ENCODE measurements around the gene SPTAN1.
"Not testable (repeated sequence)": the region's sequence is repeated elsewhere in the genome, so short reads cannot be mapped to it uniquely, and the experiment has no call there.

Gene SPTAN1

DNA sequence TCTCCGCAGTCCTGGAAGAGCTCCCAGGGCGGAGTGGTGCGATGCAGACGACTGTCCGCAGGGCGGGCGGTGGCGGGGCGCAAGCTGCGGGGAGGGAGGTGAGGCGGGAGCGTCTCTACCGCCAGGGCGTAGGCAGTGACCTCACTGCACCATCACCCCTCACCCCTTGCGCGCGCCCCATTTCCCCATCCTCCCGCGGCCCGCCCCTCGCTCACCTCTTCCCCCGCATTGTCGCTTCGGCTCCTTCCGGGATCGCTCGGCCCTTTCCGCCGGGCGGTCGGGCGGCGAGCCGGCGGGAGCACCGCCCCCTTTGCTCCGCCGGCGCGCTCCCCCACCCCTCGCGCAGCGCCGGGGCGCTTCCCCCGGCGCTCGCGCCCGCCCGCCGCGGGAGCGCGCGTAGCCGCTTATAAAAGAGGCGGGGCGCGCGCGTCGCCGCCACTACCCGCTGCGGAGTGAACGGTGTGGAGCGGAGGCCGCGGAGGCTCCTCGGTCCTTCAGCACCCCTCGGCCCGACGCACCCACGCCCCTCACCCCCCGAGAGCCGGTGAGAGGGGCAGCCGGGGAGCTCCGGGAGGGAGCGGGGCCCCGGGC is at the start of gene SPTAN1:
Gene SPTAN1, plus strand, starts transcription at position 435 of the 591 bp plus-strand sequence. CDS start 14,154 bp downstream, outside the sequence.
- peak; percentile 97 for DNase-seq

DNA sequence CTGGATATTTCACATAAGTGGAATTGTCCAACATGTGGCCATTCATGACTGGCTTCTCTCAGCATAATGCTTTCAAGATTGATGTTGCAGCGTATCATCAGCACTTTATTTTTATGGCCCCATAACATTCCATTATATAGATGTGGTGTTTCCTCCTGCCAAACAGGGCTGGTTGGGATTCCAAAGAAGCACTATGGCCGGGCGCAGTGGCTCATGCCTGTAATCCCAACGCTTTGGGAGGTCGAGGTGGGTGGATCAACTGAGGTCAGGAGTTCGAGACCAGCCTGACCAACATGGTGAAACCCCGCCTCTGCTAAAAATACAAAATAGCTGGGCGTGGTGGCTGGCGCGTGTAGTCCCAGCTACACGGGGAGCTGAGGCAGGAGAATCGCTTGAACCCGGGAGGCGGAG is 49.0 kb upstream of the SPTAN1 start:
- DNase-seq: not testable (repeated sequence)

DNA sequence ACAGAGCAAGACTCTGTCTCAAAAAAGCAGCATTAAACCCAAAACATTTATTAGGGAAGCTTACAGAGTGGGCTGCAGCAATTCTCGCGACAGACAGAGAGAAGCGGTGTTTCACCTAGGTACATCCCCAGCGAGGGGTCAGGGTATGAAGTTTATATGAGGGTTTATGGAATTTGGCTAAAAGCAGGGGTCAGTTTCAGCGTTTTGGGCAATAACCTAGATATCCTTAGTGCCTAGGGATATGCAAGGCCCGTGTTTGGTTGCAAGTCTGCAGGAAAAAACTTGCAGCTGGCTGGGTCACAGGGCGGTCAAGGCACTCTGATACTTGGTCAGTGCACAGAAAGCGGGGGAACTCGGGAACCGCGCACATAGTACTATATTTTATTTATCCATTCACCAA is 48.5 kb upstream of the SPTAN1 start:
- no peak for DNase-seq

DNA sequence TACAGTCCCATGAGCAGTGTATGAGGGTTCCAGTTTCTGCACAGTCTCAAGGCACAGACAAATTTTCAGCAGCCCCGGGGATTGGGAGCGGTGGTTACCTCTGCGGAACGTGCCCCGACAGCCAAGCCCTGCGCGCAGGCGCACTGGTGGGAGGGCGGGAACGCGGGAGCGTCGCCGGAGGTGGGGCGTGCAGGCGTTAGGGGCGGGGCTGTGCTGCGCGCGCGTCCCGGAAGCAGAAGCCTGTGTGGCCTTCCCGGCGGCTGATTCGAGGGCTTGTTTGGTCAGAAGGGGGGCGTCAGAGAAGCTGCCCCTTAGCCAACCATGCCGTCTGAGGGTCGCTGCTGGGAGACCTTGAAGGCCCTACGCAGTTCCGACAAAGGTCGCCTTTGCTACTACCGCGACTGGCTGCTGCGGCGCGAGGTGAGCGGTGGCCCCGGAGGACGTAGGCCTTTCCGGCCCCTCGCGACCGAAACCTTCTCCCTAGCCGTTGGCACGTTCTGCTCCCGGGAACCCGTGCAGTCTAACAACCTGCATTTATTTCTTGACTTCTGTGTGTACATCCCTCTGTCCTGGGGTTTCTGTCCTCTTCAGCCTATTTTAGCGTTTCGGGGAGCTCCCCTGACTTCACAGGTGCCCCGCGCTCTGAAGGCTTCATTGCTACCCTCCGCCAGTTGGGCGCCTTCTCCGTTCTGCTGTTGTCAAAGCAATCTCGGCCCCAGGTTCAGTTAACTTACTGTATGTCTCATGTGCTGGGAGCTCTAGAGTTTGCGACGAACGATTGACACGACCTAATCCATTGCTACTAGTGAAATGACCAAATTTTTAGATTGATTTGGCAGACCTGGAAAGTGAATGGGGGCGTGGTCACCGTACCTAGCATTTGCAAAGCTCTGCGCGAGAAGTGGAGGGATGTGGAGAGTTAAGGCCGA is 47.6 kb upstream of the SPTAN1 start, which contains the start of gene GLE1:
Gene GLE1, plus strand, starts transcription at position 235 of the 929 bp plus-strand sequence. Its CDS starts 87 bp downstream, at position 322.
- peak; percentile 98 for DNase-seq

DNA sequence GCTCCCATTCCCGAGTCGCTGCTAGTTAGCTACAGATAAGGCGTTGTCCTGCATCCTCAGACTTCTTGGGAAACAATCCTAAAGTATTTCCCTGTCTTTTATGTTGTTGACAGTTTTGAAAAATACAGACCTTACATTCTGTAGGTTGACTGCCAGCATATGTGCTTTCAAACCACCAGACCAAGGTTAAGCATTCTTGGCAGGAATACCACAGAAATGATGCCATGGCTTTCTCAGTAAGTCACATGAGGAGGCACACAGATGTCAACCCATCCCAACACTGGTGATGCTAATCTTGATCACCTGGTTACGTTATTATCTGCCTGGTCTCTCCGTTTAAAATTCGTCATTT is 47.0 kb upstream of the SPTAN1 start:
- DNase-seq: no peak

DNA sequence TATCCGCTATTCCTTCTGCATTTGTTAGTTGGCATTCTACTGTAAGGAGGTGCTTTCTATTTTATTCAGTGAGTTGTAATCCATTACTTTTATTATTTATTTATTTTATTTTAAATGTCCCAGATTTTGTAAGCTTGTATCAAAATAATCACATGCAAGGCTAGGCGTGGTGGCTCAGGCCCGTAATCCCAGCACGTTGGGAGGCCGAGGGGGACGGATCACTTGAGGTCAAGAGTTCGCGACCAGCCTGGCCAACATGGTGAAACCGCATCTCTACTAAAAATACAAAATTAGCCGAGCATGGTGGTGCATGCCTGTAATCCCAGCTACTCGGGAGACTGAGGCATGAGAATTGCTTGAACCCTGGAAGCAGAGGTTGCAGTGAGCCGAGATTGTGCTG is 46.5 kb upstream of the SPTAN1 start:
- DNase-seq: not testable (repeated sequence)

DNA sequence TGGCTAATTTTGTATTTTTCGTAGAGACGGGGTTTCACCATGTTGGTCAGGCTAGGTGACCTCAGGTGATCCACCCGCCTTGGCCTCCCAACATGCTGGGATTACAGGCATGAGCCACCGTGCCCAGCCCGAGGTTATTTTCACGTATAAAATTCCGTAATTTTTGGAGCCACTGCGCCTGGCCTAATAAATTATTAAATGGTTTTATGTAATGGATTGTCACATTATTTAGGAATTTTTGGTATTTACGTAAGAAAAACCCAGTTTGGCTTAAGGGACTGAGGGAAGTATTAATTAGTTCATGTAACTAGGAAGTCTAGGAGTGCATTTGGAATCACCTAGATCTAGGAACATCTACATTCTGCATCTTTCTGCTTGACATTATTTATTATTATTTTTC is 39.6 kb upstream of the SPTAN1 start:
- DNase-seq: no peak

DNA sequence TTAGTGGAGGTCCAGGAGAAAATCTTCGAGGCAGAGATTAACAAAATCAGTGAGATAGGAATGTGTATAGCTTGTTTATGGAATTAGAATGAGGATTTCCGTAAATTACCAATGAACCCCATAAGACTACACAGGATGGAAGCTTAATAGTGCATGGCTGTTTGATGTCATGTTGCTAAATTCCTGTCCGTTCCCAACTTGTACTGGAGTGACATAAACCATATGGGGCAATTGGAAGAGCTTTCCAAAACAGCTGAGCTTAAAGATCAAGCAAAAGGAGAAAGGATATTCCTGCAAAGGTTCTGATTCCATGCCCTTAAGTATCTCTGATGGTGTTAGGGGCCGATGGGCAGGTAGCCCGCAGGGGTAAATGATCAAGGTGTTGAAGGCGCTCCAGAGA is 30.4 kb upstream of the SPTAN1 start:
- no peak for DNase-seq

DNA sequence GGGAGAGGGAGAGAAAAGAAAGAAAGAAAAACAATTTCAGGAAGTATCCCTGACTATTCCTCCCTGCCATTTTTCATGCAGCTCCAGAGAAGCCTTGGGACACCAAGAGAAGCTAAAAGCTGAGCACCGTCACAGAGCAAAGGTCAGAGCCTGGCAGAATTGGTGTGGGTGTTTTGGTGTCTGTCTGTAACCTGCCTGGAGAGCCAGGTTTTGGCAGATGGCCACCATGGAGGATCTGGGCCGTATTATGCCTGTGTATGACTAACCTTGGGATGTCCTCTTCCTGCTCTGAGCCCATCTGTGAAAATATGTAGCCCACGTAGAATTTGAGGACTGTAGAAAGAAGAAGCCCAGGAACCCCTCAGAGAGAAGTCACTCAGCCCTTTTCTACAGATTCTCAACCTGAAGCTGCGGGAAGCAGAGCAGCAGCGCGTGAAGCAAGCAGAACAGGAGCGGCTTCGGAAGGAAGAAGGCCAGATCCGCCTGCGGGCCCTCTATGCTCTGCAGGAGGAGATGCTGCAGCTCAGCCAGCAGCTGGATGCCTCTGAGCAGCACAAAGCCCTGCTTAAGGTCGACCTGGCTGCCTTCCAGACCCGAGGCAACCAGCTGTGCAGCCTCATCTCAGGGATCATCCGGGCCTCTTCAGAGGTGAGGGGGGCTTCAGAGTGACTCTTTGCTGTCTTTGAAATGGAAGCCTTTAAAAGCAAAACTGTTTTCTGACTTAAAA is 29.0 kb upstream of the SPTAN1 start:
- no peak for DNase-seq

DNA sequence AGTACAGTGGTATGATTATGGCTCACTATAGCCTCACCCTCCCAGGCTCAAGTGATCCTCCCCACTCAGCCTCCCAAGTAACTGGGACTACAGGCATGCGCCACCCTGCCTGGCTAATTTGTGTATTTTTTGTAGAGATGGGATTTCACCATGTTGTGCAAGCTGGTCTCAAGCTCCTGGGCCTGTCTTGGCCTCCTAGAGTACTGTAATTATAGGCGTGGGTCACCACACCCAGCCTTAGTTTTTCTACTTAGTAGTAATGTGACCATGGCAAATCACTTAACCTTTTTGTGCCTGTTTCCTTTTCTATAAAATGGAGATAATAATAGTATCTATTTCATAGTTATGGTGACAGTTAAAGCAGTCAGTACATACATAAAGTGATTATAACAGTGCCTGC is 25.7 kb upstream of the SPTAN1 start:
- no peak for DNase-seq

DNA sequence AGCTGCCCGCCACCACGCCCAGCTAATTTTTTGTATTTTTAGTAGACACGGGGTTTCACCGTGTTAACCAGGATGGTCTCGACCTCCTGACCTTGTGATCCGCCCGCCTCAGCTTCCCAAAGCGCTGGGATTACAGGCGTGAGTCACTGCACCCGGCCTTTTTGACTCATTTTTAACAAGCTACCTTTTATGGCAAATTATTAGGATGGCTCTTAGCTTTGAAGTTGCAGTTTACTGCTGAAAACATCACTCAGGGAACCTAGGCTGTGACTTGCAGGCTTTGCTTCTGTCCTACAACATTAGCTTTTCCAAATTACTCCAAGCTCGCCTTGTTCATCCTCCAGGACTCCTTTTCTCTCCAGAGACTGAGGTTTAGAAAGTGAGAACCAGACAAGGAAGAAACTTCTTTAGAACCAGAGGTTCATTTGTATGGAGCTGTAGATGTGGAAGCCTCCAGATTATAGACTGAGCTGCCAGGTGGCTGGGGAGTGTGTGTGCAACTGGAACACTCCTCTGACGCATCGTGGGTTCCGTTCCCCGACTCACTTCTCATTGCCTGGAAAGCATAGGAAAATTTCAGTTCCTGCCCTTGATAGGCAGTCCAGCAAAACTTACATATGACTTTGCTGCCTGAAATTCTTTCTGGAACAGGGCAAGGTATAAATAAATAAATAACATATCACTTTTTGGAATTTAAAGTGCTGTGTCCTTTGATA is 23.8 kb upstream of the SPTAN1 start:
- DNase-seq: no peak

DNA sequence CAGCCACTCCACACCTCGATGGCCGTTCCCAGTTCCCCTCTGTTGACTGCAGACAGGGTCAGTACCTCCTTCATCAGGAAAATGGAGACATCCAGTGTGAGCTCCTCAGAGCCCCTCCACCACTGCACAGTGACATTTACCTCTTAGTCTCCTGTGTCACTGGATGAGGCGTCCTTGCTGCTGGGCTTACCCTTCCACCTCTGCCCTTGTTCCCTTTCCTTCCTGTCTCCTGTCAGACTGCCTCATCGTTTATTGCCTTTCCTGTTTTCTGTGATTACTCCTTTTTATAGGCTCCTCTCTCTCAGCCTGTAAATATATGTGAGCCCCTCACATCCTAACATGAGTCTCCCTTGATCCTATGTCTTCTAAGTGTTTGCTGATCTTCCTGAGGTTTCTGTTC is 23.2 kb upstream of the SPTAN1 start:
- no peak for DNase-seq

DNA sequence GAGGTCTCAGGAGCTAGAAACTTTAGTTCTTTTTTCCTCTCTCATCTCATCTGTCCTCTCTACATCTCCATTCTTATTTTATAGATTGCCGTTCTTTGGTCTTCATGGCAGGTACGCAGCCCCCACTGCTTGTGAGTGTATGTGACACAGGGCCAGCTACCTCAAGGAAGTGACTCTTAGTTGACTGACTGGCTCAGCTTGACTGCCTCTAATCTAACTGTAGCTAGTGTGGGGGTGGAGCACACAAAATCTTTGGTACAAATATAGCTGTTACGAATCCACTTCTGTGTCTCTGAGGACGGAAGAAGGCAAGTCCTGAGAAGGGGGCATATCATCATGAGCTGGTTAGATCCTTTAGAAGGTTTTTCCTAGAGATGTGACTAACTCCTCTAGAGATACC is 19.8 kb upstream of the SPTAN1 start:
- no peak for DNase-seq

DNA sequence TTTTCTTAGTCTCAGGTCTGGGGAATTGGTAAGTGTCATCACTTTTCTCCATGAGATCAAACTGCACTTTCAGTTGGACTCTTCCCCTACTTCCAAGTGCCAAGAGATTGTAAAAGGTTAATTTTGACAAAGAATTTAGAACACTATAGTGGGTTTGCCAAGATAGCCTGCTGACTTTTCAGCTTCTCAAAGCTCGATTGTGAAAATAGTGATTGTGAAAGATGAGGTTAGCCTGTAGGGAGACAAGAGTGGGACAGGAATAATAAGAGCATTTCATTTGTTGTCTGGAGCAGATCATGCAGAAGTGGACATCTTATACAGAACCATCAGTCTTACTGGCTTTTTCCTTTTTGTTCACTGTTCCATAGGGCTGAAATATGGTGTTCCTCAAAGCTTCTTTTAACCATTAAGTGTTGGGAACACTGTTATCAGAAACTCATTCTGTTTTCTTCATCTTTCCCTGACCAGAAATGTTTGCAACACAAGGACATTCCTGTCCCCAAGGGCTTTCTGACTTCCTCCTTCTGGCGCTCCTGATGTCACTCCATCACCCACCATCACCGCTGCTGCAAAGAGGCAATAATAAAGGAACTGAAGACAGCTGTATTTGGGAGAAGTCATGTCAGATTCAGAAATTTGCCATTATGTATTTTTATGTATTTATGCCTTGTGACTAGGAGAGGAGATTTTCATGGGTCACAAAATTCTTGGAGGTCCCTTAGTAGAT is 11.6 kb upstream of the SPTAN1 start:
- DNase-seq: no peak

DNA sequence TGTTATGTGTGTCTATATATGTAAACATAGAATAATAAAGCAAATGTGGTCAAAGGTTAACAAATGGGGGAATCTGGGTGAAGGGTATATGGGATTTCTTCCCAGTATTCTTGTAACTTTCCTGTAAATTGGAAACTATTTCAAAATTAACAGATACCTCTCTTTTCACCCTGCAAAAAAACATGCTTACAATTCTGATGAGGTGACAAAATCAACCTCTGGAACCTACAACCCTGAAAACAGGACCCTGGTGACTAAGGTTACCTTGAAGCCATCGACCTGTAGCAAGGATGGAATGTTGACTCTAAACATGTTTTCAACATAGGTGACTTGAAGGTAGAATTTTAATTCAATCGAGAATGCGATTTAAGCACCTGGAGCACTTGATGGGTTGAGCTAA is 5.9 kb upstream of the SPTAN1 start:
- DNase-seq: no peak

DNA sequence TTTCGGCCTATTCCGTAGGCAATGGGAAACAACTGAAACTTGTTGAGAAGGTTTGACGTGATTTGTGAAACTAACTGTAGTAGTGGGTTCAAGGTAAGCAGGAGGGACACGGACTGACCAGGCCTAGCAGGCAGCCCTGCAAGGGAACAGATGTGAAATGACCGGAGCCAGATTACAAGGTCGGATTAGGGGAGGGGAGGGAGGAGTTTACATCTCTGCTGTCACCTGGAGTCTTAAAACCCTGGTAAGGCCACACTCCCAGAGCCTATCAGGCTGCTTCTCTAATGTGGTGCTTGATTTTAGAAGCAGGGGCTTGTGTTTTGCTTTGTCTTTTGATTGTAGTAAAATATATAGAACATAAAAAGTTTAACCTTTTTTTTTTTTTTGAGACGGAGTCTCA is 3.5 kb upstream of the SPTAN1 start:
- DNase-seq: no peak

DNA sequence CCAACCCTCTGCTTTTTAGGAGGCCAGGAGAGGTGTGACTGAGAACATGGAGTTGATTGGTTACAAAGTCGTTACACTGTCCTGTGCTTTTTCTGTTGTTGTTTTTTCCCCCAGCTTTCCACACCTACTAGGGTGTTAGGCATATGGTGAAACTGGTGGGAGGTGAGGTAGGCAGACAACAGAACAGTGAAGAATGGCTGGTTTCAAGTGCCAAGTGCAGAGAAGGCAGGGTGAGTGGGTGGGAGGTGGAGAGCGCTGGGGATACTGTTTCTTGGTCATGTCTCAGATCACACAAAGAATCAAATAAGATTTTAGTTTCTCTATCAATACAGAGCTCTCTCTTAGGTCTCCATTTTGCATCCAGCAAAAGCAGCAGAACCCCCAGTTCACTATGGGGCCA is 2.2 kb upstream of the SPTAN1 start:
- peak; percentile 59 for DNase-seq

DNA sequence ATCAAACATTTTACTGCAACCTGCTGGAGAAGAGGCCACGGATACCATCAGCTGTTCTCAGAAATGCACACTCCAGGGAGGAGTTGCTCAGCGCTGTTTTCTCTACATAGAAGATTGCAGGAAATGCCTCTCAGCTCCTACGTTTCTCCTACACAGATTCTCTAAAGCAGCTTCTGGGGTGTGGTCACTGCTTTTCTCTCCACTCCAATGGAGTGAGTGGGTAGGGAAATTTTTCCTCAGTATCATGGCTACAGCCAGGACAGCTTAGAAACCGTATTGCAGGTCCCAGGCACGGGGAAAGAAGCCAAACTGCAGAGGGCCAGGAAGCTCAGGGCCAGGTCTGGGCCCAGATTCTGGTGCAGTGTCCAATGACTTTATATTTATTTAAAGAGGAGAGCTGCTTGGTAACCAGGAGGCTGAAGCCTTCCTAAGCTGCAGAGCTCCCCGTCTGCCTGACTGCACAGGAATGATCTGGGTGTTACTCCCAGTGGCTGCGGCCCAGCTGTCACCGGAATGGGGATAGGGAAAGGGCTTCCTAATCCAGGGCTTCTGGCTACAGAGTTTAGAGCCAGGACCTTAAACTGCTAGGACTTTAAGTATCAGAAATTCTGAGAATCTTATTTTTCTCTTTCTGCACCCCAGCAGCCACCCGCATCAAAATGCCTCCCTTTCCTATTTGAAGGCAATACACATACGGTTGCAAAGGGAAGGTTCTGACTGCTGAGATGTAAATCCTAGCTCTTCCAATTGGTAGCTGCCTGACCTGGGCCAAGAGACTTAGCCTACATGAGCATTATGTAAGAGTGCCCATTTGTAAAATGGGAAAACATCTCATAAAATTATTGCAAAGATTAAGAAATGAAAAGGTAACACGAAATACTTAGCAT is 1.4 kb upstream of the SPTAN1 start:
- no peak for DNase-seq

DNA sequence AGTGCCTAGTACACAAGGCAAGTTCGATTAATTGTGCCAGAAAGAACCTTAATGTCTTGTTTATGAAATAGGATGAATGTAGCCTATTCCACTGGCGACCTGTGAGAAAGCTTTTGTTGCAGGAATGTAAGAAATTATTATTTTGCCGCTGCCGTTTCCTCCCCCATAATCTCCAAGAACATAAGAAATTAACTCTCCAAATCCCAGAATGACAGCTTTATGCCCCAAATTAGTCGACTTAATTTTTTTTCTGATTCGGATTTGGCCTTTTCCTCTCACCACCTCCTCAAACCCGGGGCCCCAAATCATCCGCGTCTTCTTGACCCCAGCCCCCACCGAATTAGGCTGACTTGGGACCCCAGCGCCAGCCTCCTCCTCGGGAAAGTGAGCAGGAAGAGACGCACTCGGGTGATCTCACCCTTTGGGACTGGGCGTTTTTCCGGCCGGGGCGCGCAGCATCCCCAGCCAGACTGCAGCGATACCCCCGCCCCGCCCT is 682 bp upstream of the SPTAN1 start:
- DNase-seq: no peak

DNA sequence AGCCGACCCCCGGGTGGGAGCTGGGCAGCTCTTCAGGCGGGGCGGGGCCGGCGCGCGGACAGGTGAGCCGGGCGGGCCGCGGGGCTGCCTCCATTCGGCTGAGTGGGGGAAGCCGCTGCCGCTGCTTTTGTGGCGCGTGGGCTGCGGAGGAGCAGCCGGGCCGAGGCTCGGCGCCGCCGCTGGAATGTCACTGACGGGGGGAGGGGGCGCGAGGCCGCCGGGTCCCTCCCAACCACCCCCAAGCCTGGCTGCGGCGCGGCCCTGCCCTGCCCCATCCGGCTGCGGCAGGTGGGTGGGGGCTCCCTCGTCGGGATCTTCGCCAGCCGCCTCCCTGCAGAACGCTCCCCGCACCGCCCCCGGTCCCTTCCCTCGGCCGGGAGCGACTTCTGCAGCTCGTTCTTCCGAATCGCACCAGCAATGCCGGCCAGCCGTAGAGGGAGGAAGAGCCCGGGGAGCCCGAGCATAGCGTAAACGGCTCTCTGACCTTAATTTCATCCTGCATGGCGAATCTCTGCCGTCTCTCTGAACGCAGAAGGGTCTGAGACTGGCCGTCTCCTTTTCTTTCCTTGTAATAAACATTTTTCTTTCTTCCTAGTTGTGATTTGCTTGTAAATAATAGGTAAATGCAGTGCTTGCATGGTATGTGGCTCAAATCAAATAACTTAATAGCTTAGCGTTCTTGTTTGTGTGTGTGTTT is 505 bp downstream of the SPTAN1 start:
- DNase-seq: peak; percentile 71
